ENCODE data around the gene CNTNAP2. TPM values are rescaled to one million over a fixed set of nuclear protein-coding genes. Genes with fewer than 3 reads are reported as not detected.
"Not testable (repeated sequence)": the region's sequence is repeated elsewhere in the genome, so short reads cannot be mapped to it uniquely, and the experiment has no call there.

The CNTNAP2 gene
- total RNA-seq, 6 experiments from 2014 or later, result 1.8 to 8.1 (median 3.9) TPM

- Histone ChIP-seq H3K36me3 (no peaks in the 10 kb centered on the region), H3K4me1 (no peaks in the 10 kb centered on the region), H3K27ac (no peak overlapping the region), H3K27me3 (no peaks in the 10 kb centered on the region), H3K4me3 (no peak overlapping the region), H3K9me3 (no peaks in the 10 kb centered on the region)
- DNase-seq (no peak), ATAC-seq (no peak)
- no peak for TF ChIP-seq POLR2A (IDR thresholded peaks at IDR 0.05)
- TF ChIP-seq CTCF (IDR thresholded peaks at IDR 0.05), result no peak
- 84% methylated on average over 3 of the region's 3 CpGs for WGBS (ENCODE audit: insufficient coverage, low coverage, low lambda C conversion rate, missing lambda C conversion rate)
- intact Hi-C loops (cut with DNase I), result no loop called here
Observed at GRCh38 chr7:148050492-148051158, 1934.0 kb downstream of the CNTNAP2 start.

- Histone ChIP-seq H3K27me3 (no peaks in the 10 kb centered on the region), H3K4me1 (no peaks in the 10 kb centered on the region), H3K36me3 (no peaks in the 10 kb centered on the region), H3K9me3 (no peaks in the 10 kb centered on the region), H3K4me3 (no peak overlapping the region), H3K27ac (no peak overlapping the region)
- DNase-seq, result no peak
- 65% methylated on average over 3 of the region's 3 CpGs for WGBS (ENCODE audit: insufficient coverage, low coverage, low lambda C conversion rate, missing lambda C conversion rate)
- intact Hi-C loops (cut with DNase I), result no loop called here
- ATAC-seq, result no peak
- TF ChIP-seq POLR2A (IDR thresholded peaks at IDR 0.05), result no peak
- TF ChIP-seq CTCF (IDR thresholded peaks at IDR 0.05), result no peak
Observed at GRCh38 chr7:148056406-148056805, 1939.8 kb downstream of the CNTNAP2 start.

GRCh38 chr7:148058092-148058491 lies 1941.5 kb downstream of the CNTNAP2 start:
- H3K4me3 ChIP-seq, result no peak overlapping the region
- no peak overlapping the region for H3K27ac ChIP-seq
- no peaks in the 10 kb centered on the region for H3K4me1 ChIP-seq
- WGBS (ENCODE audit: insufficient coverage, low coverage, low lambda C conversion rate, missing lambda C conversion rate), result 49% methylated on average over 2 of the region's 4 CpGs
- DNase-seq, result no peak
- no peaks in the 10 kb centered on the region for H3K27me3 ChIP-seq
- no peak for ATAC-seq
- H3K36me3 ChIP-seq, result no peaks in the 10 kb centered on the region
- intact Hi-C loops (cut with DNase I), result no loop called here
- no peak for TF ChIP-seq POLR2A (IDR thresholded peaks at IDR 0.05)
- H3K9me3 ChIP-seq, result no peaks in the 10 kb centered on the region

- Histone ChIP-seq H3K27ac (no peak overlapping the region), H3K9me3 (no peaks in the 10 kb centered on the region), H3K36me3 (no peaks in the 10 kb centered on the region), H3K4me1 (no peaks in the 10 kb centered on the region), H3K27me3 (no peaks in the 10 kb centered on the region), H3K4me3 (no peak overlapping the region)
- intact Hi-C loops (cut with DNase I), result no loop called here
- TF ChIP-seq POLR2A (IDR thresholded peaks at IDR 0.05) (no peak), CTCF (IDR thresholded peaks at IDR 0.05) (no peak)
- no peak for ATAC-seq
- DNase-seq, result no peak
- WGBS (ENCODE audit: insufficient coverage, low coverage, low lambda C conversion rate, missing lambda C conversion rate), result 53% methylated on average over 5 of the region's 6 CpGs
Observed at GRCh38 chr7:148058753-148059152, 1942.2 kb downstream of the CNTNAP2 start.

GRCh38 chr7:148060724-148061123 lies 1944.1 kb downstream of the CNTNAP2 start:
- TF ChIP-seq POLR2A (IDR thresholded peaks at IDR 0.05) (no peak), CTCF (IDR thresholded peaks at IDR 0.05) (no peak)
- Histone ChIP-seq H3K4me1 (no peaks in the 10 kb centered on the region), H3K27ac (no peak overlapping the region), H3K36me3 (no peaks in the 10 kb centered on the region), H3K4me3 (no peak overlapping the region), H3K27me3 (no peaks in the 10 kb centered on the region), H3K9me3 (no peaks in the 10 kb centered on the region)
- DNase-seq (no peak), ATAC-seq (no peak)
- 74% methylated on average over 1 of the region's 1 CpG for WGBS (ENCODE audit: insufficient coverage, low coverage, low lambda C conversion rate, missing lambda C conversion rate)
- intact Hi-C loops (cut with DNase I), result no loop called here

- intact Hi-C loops (cut with DNase I); H3K4me3 ChIP-seq; H3K27ac ChIP-seq; H3K36me3 ChIP-seq; H3K9me3 ChIP-seq; H3K27me3 ChIP-seq: not testable (repeated sequence)
- peak in 1 of 3 donors; percentile 56 for DNase-seq
- peaks cover 0 to 12% (median 0%) of the 10 kb centered on the region in 4 donors for H3K4me1 ChIP-seq
- WGBS (ENCODE audit: insufficient coverage, low coverage, low lambda C conversion rate, missing lambda C conversion rate), result 45% methylated on average over 4 of the region's 4 CpGs
- peak in 3 of 4 donors; percentile 57 to 88 (median 79) for ATAC-seq
Observed at GRCh38 chr7:148078111-148078510, 1961.5 kb downstream of the CNTNAP2 start.
